ENCODE data around the gene MAPK8IP2. TPM values are rescaled to one million over a fixed set of nuclear protein-coding genes. Genes with fewer than 3 reads are reported as not detected.

Gene MAPK8IP2
- total and polyA plus RNA-seq, 2 of the 13 experiments (the other 11 are each of a cell fraction or from before 2014, with no cell fraction given) = 1.3 to 2.6 TPM

GRCh38 chr22:50613291-50613981, 12.8 kb downstream of the MAPK8IP2 start (continued):
- TF ChIP-seq ZNF503 (CRISPR knock-in tag; IDR thresholded peaks at IDR 0.05) = no peak
- TF ChIP-seq ZNF816 (CRISPR knock-in tag; IDR thresholded peaks at IDR 0.05; ENCODE audit: borderline replicate concordance) = no peak
- TF ChIP-seq HNRNPLL (IDR thresholded peaks at IDR 0.05; ENCODE audit: low read depth, low read length, poor library complexity, severe bottlenecking) = peak; percentile 30
- TF ChIP-seq NR1H2 (CRISPR knock-in tag; IDR thresholded peaks at IDR 0.05; ENCODE audit: borderline replicate concordance, low read depth) = no peak
- no peak for TF ChIP-seq HIC2 (CRISPR knock-in tag; IDR thresholded peaks at IDR 0.05; ENCODE audit: low read depth)
- TF ChIP-seq ELK4 (CRISPR knock-in tag; IDR thresholded peaks at IDR 0.05; ENCODE audit: borderline replicate concordance) = no peak
- TF ChIP-seq PHF8 (CRISPR knock-in tag; IDR thresholded peaks at IDR 0.05) = no peak
- no peak for TF ChIP-seq ZNF432 (CRISPR knock-in tag; IDR thresholded peaks at IDR 0.05; ENCODE audit: borderline replicate concordance)
- no peak for TF ChIP-seq TRIM22 (IDR thresholded peaks at IDR 0.05)
- TF ChIP-seq ZNF318 (CRISPR knock-in tag; IDR thresholded peaks at IDR 0.05) = no peak
- no peak for TF ChIP-seq ZNF333 (CRISPR knock-in tag; IDR thresholded peaks at IDR 0.05; ENCODE audit: borderline replicate concordance)
- no peak for TF ChIP-seq PLSCR1 (CRISPR knock-in tag; IDR thresholded peaks at IDR 0.05; ENCODE audit: borderline replicate concordance)
